ENCODE measurements around the gene PLEKHG4B. TPM values are rescaled to one million over a fixed set of nuclear protein-coding genes. Genes with fewer than 3 reads are reported as not detected.
"Not testable (repeated sequence)": the region's sequence is repeated elsewhere in the genome, so short reads cannot be mapped to it uniquely, and the experiment has no call there.

Gene PLEKHG4B
- total RNA-seq, 1 experiment from 2014 or later, result 44.3 TPM

DNA sequence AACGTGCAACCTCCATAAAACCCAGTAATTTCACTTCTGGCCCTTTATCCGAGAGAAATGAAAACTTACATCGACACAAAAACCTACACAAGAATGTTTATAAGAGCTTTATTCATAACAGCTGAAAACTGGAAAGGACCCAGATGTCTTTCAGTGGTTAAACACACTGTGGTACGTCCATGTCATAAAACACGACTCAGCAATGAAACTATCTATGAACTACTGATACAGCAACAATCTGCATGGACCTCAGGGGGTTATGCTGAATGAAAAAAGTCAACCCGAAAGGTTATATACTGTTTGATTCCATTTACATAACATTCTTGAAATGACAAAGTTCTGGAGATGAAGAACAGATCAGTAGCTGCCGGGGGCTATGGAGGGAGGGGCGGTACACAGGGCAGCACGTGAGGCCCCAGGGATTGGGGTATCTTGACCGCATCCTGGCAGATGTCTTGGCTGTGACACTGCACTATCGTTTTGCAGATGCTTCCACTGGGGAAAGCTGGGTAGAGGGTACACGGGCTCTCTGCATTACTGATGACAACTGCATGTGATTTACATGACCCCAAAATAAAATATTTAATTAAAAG lies 121.9 kb downstream of the PLEKHG4B start:
- Histone ChIP-seq H2BK20ac (ENCODE audit: low read depth, low read length, poor library complexity, severe bottlenecking) (no peak overlapping the region), H3K9ac (ENCODE audit: extremely low read depth, insufficient read length, low read length) (no peak overlapping the region), H4K5ac (ENCODE audit: insufficient read length, low read depth, low read length) (no peak overlapping the region), H4K20me1 (ENCODE audit: control insufficient read depth, insufficient read depth, insufficient read length) (no peaks in the 10 kb centered on the region), H2BK120ac (ENCODE audit: low read depth, low read length, poor library complexity, severe bottlenecking) (no peak overlapping the region), H4K91ac (ENCODE audit: insufficient read length, low read depth, low read length) (no peak overlapping the region), H3K23ac (ENCODE audit: insufficient read length, low read depth, low read length) (no peak overlapping the region), H2AK5ac (ENCODE audit: insufficient read length, low read length) (no peak overlapping the region), H3K27ac (ENCODE audit: insufficient read length, low read depth, low read length) (no peak overlapping the region), H3K14ac (ENCODE audit: insufficient read depth, low read length) (no peak overlapping the region), H3K79me2 (ENCODE audit: insufficient read depth, low read length) (peaks cover 2% of the 10 kb centered on the region; the same call in 1 of the 2 replicates), H2BK12ac (ENCODE audit: insufficient read length, low read depth, low read length) (no peak overlapping the region), H3K23me2 (ENCODE audit: insufficient read length, low read depth, low read length, poor library complexity, severe bottlenecking) (no peaks in the 10 kb centered on the region), H3K9me3 (ENCODE audit: control insufficient read depth, low read depth, low read length) (no peaks in the 10 kb centered on the region), H3K27me3 (ENCODE audit: insufficient read depth, low read length) (no peaks in the 10 kb centered on the region), H4K8ac (replicated peaks; ENCODE audit: insufficient read length, low read depth, low read length) (no peak overlapping the region), H3K4me1 (ENCODE audit: insufficient read depth, low read length) (no peaks in the 10 kb centered on the region), H2AFZ (ENCODE audit: low read length) (no peak overlapping the region), H2BK15ac (ENCODE audit: low read depth, low read length) (no peak overlapping the region), H3K56ac (ENCODE audit: insufficient read length, low read depth, low read length) (no peak overlapping the region), H2BK5ac (ENCODE audit: insufficient read length, low read length) (no peak overlapping the region), H3K4me2 (ENCODE audit: insufficient read depth, insufficient read length, low read length) (no peak overlapping the region), H3K18ac (ENCODE audit: insufficient read length, low read depth, low read length) (no peak overlapping the region), H3T11ph (ENCODE audit: low read length) (no peak overlapping the region), H3K79me1 (ENCODE audit: insufficient read depth, low read depth, low read length, poor library complexity, severe bottlenecking) (peaks cover 4% of the 10 kb centered on the region), H3K4ac (ENCODE audit: low read depth, low read length) (no peak overlapping the region)
- no CpG with 5 or more reads among the region's 12 CpGs for WGBS (ENCODE audit: extremely low coverage, insufficient read length, low lambda C conversion rate)
- Mint-ChIP-seq H3K4me3 (no peak overlapping the region), H3K9me3 (no peaks in the 10 kb centered on the region), H3K4me1 (peaks cover 8% of the 10 kb centered on the region in 2 experiments), H3K27me3 (ENCODE audit: low read depth) (no peaks in the 10 kb centered on the region), H3K36me3 (ENCODE audit: insufficient read depth in 1 of 3, low read depth in 3 of 3) (peaks cover 14 to 32% (median 25%) of the 10 kb centered on the region in 3 experiments; a peak in 6 of 7 replicates), H3K27ac (no peak overlapping the region)
- TF ChIP-seq, protein P1, sequence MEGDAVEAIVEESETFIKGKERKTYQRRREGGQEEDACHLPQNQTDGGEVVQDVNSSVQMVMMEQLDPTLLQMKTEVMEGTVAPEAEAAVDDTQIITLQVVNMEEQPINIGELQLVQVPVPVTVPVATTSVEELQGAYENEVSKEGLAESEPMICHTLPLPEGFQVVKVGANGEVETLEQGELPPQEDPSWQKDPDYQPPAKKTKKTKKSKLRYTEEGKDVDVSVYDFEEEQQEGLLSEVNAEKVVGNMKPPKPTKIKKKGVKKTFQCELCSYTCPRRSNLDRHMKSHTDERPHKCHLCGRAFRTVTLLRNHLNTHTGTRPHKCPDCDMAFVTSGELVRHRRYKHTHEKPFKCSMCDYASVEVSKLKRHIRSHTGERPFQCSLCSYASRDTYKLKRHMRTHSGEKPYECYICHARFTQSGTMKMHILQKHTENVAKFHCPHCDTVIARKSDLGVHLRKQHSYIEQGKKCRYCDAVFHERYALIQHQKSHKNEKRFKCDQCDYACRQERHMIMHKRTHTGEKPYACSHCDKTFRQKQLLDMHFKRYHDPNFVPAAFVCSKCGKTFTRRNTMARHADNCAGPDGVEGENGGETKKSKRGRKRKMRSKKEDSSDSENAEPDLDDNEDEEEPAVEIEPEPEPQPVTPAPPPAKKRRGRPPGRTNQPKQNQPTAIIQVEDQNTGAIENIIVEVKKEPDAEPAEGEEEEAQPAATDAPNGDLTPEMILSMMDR (conservative IDR thresholded peaks at IDR 0.05), result no peak
- DNase-seq, result no peak

DNA sequence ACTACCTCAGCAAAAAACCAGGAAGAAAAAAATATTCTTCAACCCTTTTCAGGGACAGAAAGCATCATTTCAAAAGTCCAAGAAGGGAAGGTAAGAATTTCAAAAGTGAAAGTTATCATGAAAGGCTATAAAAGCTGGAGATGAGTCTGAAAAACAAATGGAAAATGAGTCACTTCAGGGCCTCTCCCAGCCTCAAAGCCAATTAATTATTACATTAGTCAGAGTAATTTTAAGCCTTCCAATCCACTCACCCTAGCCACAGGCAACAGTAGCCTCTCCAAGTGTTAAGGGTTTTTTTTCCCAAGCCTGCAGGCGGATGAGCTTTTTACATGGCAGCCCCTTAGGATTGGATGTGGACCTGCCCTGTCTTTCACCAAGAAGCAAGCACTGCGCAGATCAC lies 123.3 kb downstream of the PLEKHG4B start:
- H3K9me3 ChIP-seq (ENCODE audit: control insufficient read depth, low read depth, low read length); DNase-seq; H2BK20ac ChIP-seq (ENCODE audit: low read depth, low read length, poor library complexity, severe bottlenecking); H2BK15ac ChIP-seq (ENCODE audit: low read depth, low read length); H3K23me2 ChIP-seq (ENCODE audit: insufficient read length, low read depth, low read length, poor library complexity, severe bottlenecking); H3K23ac ChIP-seq (ENCODE audit: insufficient read length, low read depth, low read length); H2AFZ ChIP-seq (ENCODE audit: low read length); H4K5ac ChIP-seq (ENCODE audit: insufficient read length, low read depth, low read length); H3K27me3 ChIP-seq (ENCODE audit: insufficient read depth, low read length); H3K56ac ChIP-seq (ENCODE audit: insufficient read length, low read depth, low read length); H3K27me3 Mint-ChIP-seq (ENCODE audit: low read depth); H2BK12ac ChIP-seq (ENCODE audit: insufficient read length, low read depth, low read length); H3K27ac Mint-ChIP-seq; H2BK120ac ChIP-seq (ENCODE audit: low read depth, low read length, poor library complexity, severe bottlenecking); H3K79me2 ChIP-seq (ENCODE audit: insufficient read depth, low read length); H3K14ac ChIP-seq (ENCODE audit: insufficient read depth, low read length); H3K9ac ChIP-seq (ENCODE audit: extremely low read depth, insufficient read length, low read length); H4K20me1 ChIP-seq (ENCODE audit: control insufficient read depth, insufficient read depth, insufficient read length); H2AK5ac ChIP-seq (ENCODE audit: insufficient read length, low read length); H3K4me2 ChIP-seq (ENCODE audit: insufficient read depth, insufficient read length, low read length); H3T11ph ChIP-seq (ENCODE audit: low read length); H3K27ac ChIP-seq (ENCODE audit: insufficient read length, low read depth, low read length); H3K4ac ChIP-seq (ENCODE audit: low read depth, low read length); H3K4me3 Mint-ChIP-seq; H3K18ac ChIP-seq (ENCODE audit: insufficient read length, low read depth, low read length); H3K79me1 ChIP-seq (ENCODE audit: insufficient read depth, low read depth, low read length, poor library complexity, severe bottlenecking); H4K91ac ChIP-seq (ENCODE audit: insufficient read length, low read depth, low read length); H2BK5ac ChIP-seq (ENCODE audit: insufficient read length, low read length); H4K8ac ChIP-seq (replicated peaks; ENCODE audit: insufficient read length, low read depth, low read length); H3K4me1 ChIP-seq (ENCODE audit: insufficient read depth, low read length); H3K9me3 Mint-ChIP-seq: not testable (repeated sequence)
- no CpG with 5 or more reads among the region's 2 CpGs for WGBS (ENCODE audit: extremely low coverage, insufficient read length, low lambda C conversion rate)
- Mint-ChIP-seq H3K4me1 (peaks cover 18 to 19% of the 10 kb centered on the region in 2 experiments), H3K36me3 (ENCODE audit: insufficient read depth in 1 of 3, low read depth in 3 of 3) (peaks cover 16 to 32% (median 25%) of the 10 kb centered on the region in 3 experiments; a peak in 6 of 7 replicates)

Measured in H9 (cell line).